Tibial artery (tissue), 4 donors: ENCODE results near the gene CYP46A1.

Source experiments
- DNase-seq, 2 donors: peaks; one replicate each; pipeline ENCODE4 v3.0.0-alpha.2; 2019
- H3K27ac ChIP-seq, 2 donors: fragments of 200-600 bp; sonication (generic) in 1 of 2; 1 replicate in 1 of 2; 2 replicates in 1 of 2; pipeline ENCODE4 v1.5.1; 2018 to 2019; ENCODE audit warnings: mild to moderate bottlenecking in 1 of 2
- H3K27me3 ChIP-seq, 2 donors: fragments of 200-600 bp; sonication (generic) in 1 of 2; one replicate each; pipeline versions ENCODE4 v1.5.1 to v1.6.0; 2016 to 2019
- H3K36me3 ChIP-seq, 3 donors: fragments of 200-600 bp; sonication (generic) in 2 of 3; one replicate each; pipeline ENCODE4 v1.5.1; 2016 to 2019; ENCODE audit warnings: mild to moderate bottlenecking in 2 of 3
- H3K4me1 ChIP-seq, 4 donors: fragments of 200-600 bp; sonication (generic) in 2 of 4; 1 replicate in 3 of 4; 2 replicates in 1 of 4; pipeline ENCODE4 v1.5.1; 2016 to 2019
- H3K4me3 ChIP-seq, 2 donors: fragments of 200-600 bp; sonication (generic) in 1 of 2; 1 replicate in 1 of 2; 2 replicates in 1 of 2; pipeline ENCODE4 v1.5.1; 2018 to 2019; ENCODE audit warnings: mild to moderate bottlenecking in 2 of 2
- H3K9me3 ChIP-seq, 3 donors: fragments of 200-600 bp; sonication (generic) in 1 of 3; one replicate each; pipeline ENCODE4 v1.5.1; 2016 to 2019
- intact Hi-C: fragments of 100-400 bp; cut with DNase I; formaldehyde crosslinking; loops from one replicate; pipeline ENCODE4 v1.15.0; 2023; ENCODE audit warnings: low total_unique reads
- TF ChIP-seq, protein P1 (sequence below), 2 experiments: fragments of 200-600 bp in 1 of 2; fragments of 450-650 bp in 1 of 2; IDR thresholded peaks; one replicate each; pipeline ENCODE4 v1.5.1; 2017 to 2019; ENCODE audit warnings: antibody characterized with exemption in 2 of 2, mild to moderate bottlenecking in 1 of 2, moderate library complexity in 1 of 2

Gene CYP46A1

DNA sequence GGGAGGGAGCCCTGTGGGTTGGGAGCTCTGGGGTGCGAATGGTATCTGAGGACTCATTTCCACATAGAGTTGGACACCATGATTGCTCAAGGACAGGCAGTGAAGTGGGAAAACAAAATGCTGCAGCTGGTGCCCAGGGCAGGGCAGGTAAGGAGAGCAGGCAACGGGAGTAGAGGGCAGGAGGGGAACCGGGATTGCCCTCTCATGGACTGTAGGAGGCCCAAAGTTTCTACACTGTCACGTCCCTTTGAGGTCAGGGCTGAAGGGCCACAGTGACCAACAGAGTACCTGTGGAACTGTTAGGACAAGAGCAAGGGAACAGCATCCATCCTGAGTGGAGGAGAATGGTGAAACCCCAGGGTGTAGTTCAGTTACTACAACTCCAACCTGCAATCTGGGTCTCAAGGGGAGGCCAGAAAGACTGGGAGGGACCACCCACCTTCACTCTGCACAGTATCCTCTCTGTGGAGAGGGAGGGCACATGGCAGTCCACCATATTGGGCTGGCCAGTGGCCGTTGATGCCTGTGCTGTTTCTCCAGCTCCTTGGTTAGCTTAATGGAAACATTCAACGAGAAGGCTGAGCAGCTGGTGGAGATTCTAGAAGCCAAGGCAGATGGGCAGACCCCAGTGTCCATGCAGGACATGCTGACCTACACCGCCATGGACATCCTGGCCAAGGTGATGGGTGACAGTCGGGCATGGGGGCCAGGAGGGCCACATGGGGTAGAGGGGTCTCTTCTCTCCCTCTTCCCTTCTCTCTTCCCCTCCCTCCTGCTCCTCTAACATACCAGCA is 22.2 kb downstream of the CYP46A1 start:
- Histone ChIP-seq H3K4me1 (no peaks in the 10 kb centered on the region), H3K27ac (no peak overlapping the region), H3K27me3 (no peaks in the 10 kb centered on the region), H3K36me3 (peaks cover 0 to 10% (median 4%) of the 10 kb centered on the region in 3 donors), H3K9me3 (peaks cover 0 to 25% (median 10%) of the 10 kb centered on the region in 3 donors), H3K4me3 (no peak overlapping the region)
- intact Hi-C loops: no loop called here
- TF ChIP-seq, protein P1, sequence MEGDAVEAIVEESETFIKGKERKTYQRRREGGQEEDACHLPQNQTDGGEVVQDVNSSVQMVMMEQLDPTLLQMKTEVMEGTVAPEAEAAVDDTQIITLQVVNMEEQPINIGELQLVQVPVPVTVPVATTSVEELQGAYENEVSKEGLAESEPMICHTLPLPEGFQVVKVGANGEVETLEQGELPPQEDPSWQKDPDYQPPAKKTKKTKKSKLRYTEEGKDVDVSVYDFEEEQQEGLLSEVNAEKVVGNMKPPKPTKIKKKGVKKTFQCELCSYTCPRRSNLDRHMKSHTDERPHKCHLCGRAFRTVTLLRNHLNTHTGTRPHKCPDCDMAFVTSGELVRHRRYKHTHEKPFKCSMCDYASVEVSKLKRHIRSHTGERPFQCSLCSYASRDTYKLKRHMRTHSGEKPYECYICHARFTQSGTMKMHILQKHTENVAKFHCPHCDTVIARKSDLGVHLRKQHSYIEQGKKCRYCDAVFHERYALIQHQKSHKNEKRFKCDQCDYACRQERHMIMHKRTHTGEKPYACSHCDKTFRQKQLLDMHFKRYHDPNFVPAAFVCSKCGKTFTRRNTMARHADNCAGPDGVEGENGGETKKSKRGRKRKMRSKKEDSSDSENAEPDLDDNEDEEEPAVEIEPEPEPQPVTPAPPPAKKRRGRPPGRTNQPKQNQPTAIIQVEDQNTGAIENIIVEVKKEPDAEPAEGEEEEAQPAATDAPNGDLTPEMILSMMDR (IDR thresholded peaks at IDR 0.05): no peak
- DNase-seq: no peak

DNA sequence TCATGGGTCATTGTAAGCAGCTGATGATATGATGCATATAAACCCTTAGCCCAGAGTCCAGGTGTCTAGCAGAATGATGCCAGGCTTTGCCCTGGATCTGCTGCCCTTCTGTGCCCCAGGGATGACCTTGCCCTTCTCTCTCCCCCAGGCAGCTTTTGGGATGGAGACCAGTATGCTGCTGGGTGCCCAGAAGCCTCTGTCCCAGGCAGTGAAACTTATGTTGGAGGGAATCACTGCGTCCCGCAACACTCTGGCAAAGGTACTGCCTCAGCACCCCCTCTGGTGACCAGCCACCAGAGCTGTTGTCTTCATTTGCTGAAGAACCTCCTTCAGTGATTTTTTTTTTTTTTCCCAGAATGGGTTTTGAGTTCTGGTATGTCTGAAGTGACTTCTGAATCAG is 23.3 kb downstream of the CYP46A1 start:
- Histone ChIP-seq H3K27me3 (no peaks in the 10 kb centered on the region), H3K27ac (no peak overlapping the region), H3K4me1 (no peaks in the 10 kb centered on the region), H3K36me3 (peaks cover 0 to 10% (median 4%) of the 10 kb centered on the region in 3 donors), H3K4me3 (no peak overlapping the region), H3K9me3 (peaks cover 0 to 25% (median 10%) of the 10 kb centered on the region in 3 donors)
- intact Hi-C loops: no loop called here
- TF ChIP-seq, protein P1 (IDR thresholded peaks at IDR 0.05): no peak
- no peak for DNase-seq

DNA sequence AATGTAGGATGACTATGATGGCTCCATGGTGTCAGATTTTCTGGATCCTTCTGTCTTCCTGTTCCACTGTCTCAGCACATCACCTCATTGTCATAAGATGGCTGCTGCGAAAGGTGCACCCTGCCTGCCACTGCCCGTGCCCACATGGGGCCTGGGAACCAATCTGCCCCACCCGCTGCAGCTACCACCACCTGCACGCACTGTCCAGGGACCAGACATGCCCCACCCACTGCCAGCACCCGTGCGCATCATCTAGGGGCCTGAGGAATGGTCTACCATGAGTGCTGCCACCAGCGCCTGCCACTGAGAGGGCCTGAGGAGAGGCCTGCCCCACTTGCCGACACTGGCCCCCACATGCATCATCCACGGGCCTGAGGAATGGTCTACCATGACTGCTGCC is 23.8 kb downstream of the CYP46A1 start:
- Histone ChIP-seq H3K9me3 (peaks cover 0 to 26% (median 9%) of the 10 kb centered on the region in 3 donors), H3K36me3 (peaks cover 0 to 8% (median 4%) of the 10 kb centered on the region in 3 donors), H3K4me1 (no peaks in the 10 kb centered on the region), H3K4me3 (no peak overlapping the region), H3K27me3 (no peaks in the 10 kb centered on the region), H3K27ac (no peak overlapping the region)
- no peak for DNase-seq
- intact Hi-C loops: no loop called here
- TF ChIP-seq, protein P1 (IDR thresholded peaks at IDR 0.05): no peak

DNA sequence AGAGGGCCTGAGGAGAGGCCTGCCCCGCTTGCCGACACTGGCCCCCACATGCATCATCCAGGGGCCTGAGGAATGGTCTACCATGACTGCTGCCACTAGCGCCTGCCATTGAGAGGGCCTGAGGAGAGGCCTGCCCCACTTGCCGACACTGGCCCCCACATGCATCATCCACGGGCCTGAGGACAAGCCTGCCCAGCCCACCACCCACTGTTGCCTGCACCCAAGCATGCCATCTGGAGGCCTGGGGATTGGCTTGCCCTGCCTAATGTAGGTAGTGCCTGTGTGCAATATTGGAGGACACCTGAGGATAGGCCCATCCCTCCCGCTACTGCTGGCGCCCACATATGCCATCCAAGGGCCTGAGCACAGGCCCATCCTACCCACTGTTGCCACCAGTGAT is 24.4 kb downstream of the CYP46A1 start:
- Histone ChIP-seq H3K9me3 (peaks cover 0 to 23% (median 3%) of the 10 kb centered on the region in 3 donors), H3K27ac (no peak overlapping the region)

GRCh38 chr14:99713972-99714371 is 29.9 kb downstream of the CYP46A1 start:
- Histone ChIP-seq H3K27ac (no peak overlapping the region), H3K36me3 (no peaks in the 10 kb centered on the region), H3K27me3 (no peaks in the 10 kb centered on the region), H3K4me1 (no peaks in the 10 kb centered on the region), H3K9me3 (peaks cover 0 to 15% (median 0%) of the 10 kb centered on the region in 3 donors), H3K4me3 (no peak overlapping the region)
- DNase-seq: no peak
- intact Hi-C loops: no loop called here
- TF ChIP-seq, protein P1 (IDR thresholded peaks at IDR 0.05): no peak

More for the DNA sequence above, 24.4 kb downstream of the CYP46A1 start:
- TF ChIP-seq, protein P1 (IDR thresholded peaks at IDR 0.05): no peak
- Histone ChIP-seq H3K4me3 (no peak overlapping the region), H3K36me3 (peaks cover 0 to 4% (median 2%) of the 10 kb centered on the region in 3 donors), H3K27me3 (no peaks in the 10 kb centered on the region), H3K4me1 (no peaks in the 10 kb centered on the region)
- intact Hi-C loops: no loop called here
- no peak for DNase-seq
